NCI-H345 treated with DMSO at 0.1 percent for 48 hours (cell line): ENCODE measurements around the gene GRID1.
A peak's percentile ranks its signal among the peaks of the same experiment; 100 is the strongest.

Experiments used
- DNase-seq: peaks from one replicate; lab custom pipeline; 2025; ENCODE audit not compliant: unreplicated experiment; lab: John Stamatoyannopoulos, UW

Gene GRID1

GRCh38 chr10:85791818-85792532 lies 574.6 kb downstream of the GRID1 start:
- DNase-seq: no peak

- no peak for DNase-seq
These were observed 576.4 kb downstream of the GRID1 start for GRCh38 chr10:85789982-85790789.

GRCh38 chr10:85789125-85789524 lies 577.5 kb downstream of the GRID1 start:
- DNase-seq: no peak

GRCh38 chr10:85788570-85788969 lies 578.0 kb downstream of the GRID1 start:
- DNase-seq: no peak

- no peak for DNase-seq
These were observed 578.7 kb downstream of the GRID1 start for GRCh38 chr10:85787881-85788280.

GRCh38 chr10:85787393-85787792 lies 579.2 kb downstream of the GRID1 start:
- no peak for DNase-seq

GRCh38 chr10:85786401-85786899 lies 580.1 kb downstream of the GRID1 start:
- DNase-seq: no peak

- peak; percentile 15 for DNase-seq
These were observed 581.8 kb downstream of the GRID1 start for GRCh38 chr10:85784792-85785191.

GRCh38 chr10:85781404-85781803 lies 585.2 kb downstream of the GRID1 start:
- DNase-seq: no peak

- no peak for DNase-seq
These were observed 588.5 kb downstream of the GRID1 start for GRCh38 chr10:85778074-85778473.

GRCh38 chr10:85767891-85768290 lies 598.7 kb downstream of the GRID1 start:
- no peak for DNase-seq

GRCh38 chr10:85764108-85764507 lies 602.5 kb downstream of the GRID1 start:
- no peak for DNase-seq

- no peak for DNase-seq
These were observed 604.6 kb downstream of the GRID1 start for GRCh38 chr10:85761906-85762445.

- DNase-seq: no peak
These were observed 624.8 kb downstream of the GRID1 start for GRCh38 chr10:85741626-85742300.

GRCh38 chr10:85735997-85736396 lies 630.6 kb downstream of the GRID1 start:
- no peak for DNase-seq

- DNase-seq: no peak
These were observed 631.8 kb downstream of the GRID1 start for GRCh38 chr10:85734791-85735190.

GRCh38 chr10:85724215-85724614 lies 642.4 kb downstream of the GRID1 start:
- DNase-seq: no peak

- no peak for DNase-seq
These were observed 645.5 kb downstream of the GRID1 start for GRCh38 chr10:85720931-85721590.

- no peak for DNase-seq
These were observed 647.2 kb downstream of the GRID1 start for GRCh38 chr10:85719408-85719807.

GRCh38 chr10:85713885-85714284 lies 652.7 kb downstream of the GRID1 start:
- no peak for DNase-seq

- no peak for DNase-seq
These were observed 663.8 kb downstream of the GRID1 start for GRCh38 chr10:85702768-85703167.
